Activated T-helper 1 cell treated with anti-CD3 and anti-CD28 coated beads, Interleukin-12 subunit alpha, Interleukin-12 subunit beta, Interleukin-2, Interleukin-4 antibody, amounts not matched to agents 30 ng/mL and 10 ng/mL and 1 ng/mL, durations not matched to agents 14 hours and 24 hours and 36 hours (primary cell): Measurements from ENCODE around the gene KCNQ1. TPM values are rescaled to one million over a fixed set of nuclear protein-coding genes. Genes with fewer than 3 reads are reported as not detected.

Experiments used
- DNase-seq: peaks from one replicate; pipeline ENCODE4 v3.0.0; 2021; ENCODE audit warnings: low spot score
- H3K27ac Mint-ChIP-seq: one replicate; pipeline ENCODE4 v1.8.0; 2021; ENCODE audit warnings: mild to moderate bottlenecking, mixed read lengths
- H3K27me3 Mint-ChIP-seq: one replicate; pipeline ENCODE4 v1.8.0; 2022; ENCODE audit warnings: mild to moderate bottlenecking, moderate library complexity, mixed read lengths; ENCODE audit not compliant: insufficient read depth
- H3K36me3 Mint-ChIP-seq: one replicate; pipeline ENCODE4 v1.8.0; 2021; ENCODE audit warnings: low read depth, mixed read lengths
- H3K4me1 Mint-ChIP-seq: one replicate; pipeline ENCODE4 v1.8.0; 2021; ENCODE audit warnings: low read depth, mixed read lengths
- H3K4me3 Mint-ChIP-seq: one replicate; pipeline ENCODE4 v1.8.0; 2021; ENCODE audit warnings: mild to moderate bottlenecking, moderate library complexity, mixed read lengths
- H3K9me3 Mint-ChIP-seq: one replicate; pipeline ENCODE4 v1.8.0; 2021; ENCODE audit warnings: mixed read lengths
- intact Hi-C: fragments of 100-400 bp; cut with micrococcal nuclease; formaldehyde crosslinking; loops from one replicate; pipeline ENCODE4 v1.15.1; 2024
- total RNA-seq: library from RNA; stranded (reverse); gene quantifications from 2 replicates; pipeline ENCODE4 v1.2.3, GENCODE V29; 2022

KCNQ1 gene
- total RNA-seq, 1 donor from 2014 or later: 6.4 TPM

DNA sequence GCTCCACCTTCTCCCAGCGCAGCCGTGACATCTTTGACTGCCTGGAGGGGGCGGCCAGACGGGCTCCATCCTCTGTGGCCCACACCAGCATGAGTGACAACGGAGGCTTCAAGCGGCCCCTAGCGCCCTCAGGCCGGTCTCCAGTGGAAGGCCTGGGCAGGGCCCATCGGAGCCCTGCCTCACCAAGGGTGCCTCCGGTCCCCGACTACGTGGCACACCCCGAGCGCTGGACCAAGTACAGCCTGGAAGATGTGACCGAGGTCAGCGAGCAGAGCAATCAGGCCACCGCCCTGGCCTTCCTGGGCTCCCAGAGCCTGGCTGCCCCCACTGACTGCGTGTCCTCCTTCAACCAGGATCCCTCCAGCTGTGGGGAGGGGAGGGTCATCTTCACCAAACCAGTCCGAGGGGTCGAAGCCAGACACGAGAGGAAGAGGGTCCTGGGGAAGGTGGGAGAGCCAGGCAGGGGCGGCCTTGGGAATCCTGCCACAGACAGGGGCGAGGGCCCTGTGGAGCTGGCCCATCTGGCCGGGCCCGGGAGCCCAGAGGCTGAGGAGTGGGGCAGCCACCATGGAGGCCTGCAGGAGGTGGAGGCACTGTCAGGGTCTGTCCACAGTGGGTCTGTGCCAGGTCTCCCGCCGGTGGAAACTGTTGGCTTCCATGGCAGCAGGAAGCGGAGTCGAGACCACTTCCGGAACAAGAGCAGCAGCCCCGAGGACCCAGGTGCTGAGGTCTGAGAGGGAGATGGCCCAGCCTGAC lies 41.7 kb upstream of the KCNQ1 start:
- peak overlapping the region; percentile 92 for H3K4me3 Mint-ChIP-seq
- H3K4me1 Mint-ChIP-seq: no peaks in the 10 kb centered on the region
- no peak overlapping the region for H3K27ac Mint-ChIP-seq
- intact Hi-C loops: loop anchor here (5.0 kb wide), 1 partner anchor 551 kb away; the partner anchor contains the start of gene LSP1
- peaks cover 6% of the 10 kb centered on the region for H3K36me3 Mint-ChIP-seq
- no peaks in the 10 kb centered on the region for H3K27me3 Mint-ChIP-seq
- no peaks in the 10 kb centered on the region for H3K9me3 Mint-ChIP-seq
- no peak for DNase-seq

DNA sequence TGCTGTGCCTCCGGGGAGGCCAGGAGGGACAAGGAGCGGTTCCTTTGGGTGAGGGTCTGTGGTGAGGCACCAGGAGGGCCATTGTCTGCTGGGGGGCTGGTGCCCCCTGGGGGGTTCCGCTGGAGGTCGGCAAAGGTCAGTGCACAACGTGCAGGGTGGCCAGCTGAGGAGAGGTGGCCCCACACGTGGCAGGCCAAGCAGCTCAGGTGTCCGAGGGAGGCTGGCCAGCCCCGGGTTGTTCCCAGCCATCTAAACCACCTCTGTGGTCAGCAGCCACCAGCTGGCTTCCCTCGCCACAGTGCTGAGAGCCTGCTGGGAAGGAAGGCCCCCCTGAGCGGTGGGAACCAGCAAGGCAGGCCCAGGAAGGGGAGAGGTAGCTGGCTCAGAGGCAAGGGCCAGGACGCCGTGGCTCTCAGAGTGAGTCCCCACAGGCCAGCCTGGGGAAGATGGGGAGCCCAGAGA lies 40.0 kb upstream of the KCNQ1 start:
- H3K27ac Mint-ChIP-seq: no peak overlapping the region

DNA sequence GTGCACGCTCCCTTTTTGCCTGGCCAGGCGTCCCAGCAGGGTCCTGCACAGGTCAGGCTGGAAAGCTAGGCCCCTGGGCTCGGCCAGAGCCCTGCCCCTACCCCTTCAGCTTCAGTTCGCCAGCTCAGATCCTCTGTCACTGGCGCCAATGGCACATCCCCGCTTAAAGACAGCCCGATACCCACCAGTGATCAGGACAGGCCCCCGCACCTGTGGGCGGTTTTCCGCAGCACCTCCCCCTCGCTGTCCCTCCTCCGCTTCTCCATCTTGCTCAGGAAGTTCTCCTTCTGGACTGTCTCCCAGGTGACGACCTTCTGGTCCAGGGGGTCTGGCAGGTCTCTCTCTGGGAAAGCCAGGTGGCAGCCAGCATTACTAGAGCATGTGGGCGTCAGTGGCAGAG lies 38.4 kb upstream of the KCNQ1 start:
- intact Hi-C loops: no loop called here
- no peak overlapping the region for H3K4me3 Mint-ChIP-seq

More for the DNA sequence above, 40.0 kb upstream of the KCNQ1 start:
- intact Hi-C loops: loop anchor here (5.0 kb wide), 1 partner anchor 552 kb away; the partner anchor contains the start of gene LSP1
- H3K9me3 Mint-ChIP-seq: no peaks in the 10 kb centered on the region
- peaks cover 6% of the 10 kb centered on the region for H3K36me3 Mint-ChIP-seq
- no peaks in the 10 kb centered on the region for H3K4me1 Mint-ChIP-seq
- no peak overlapping the region for H3K4me3 Mint-ChIP-seq
- DNase-seq: no peak
- H3K27me3 Mint-ChIP-seq: no peaks in the 10 kb centered on the region

DNA sequence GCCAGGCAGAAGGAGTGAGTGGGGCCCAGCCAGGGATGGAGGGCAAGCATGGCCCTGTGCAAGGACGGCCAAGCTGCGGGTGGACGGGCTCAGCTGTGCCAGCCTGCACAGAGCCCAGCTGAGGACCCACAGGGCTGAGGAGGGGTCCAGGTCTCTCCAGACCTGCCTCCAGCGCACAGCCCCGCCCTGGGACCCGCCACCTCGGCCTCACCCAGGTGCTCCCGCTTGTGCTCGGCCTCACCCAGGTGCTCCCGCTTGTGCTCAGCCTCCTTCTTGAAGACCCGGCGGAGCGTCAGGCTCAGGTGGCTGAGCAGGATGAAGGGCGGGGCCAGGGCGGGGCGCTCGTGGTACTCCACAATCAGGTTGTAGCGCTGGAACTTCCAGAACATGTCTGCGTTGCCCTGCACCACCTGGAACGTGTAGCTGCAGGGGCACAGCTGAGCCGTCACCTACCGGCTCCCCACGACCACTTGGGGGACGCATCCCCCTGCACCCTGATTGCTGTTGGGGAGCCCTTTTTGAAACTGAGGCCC lies 37.9 kb upstream of the KCNQ1 start:
- no peak overlapping the region for H3K27ac Mint-ChIP-seq
- no peak overlapping the region for H3K4me3 Mint-ChIP-seq
- H3K27me3 Mint-ChIP-seq: no peaks in the 10 kb centered on the region
- H3K4me1 Mint-ChIP-seq: no peaks in the 10 kb centered on the region
- no peak for DNase-seq
- peaks cover 3% of the 10 kb centered on the region for H3K36me3 Mint-ChIP-seq
- intact Hi-C loops: no loop called here
- H3K9me3 Mint-ChIP-seq: no peaks in the 10 kb centered on the region

More for the DNA sequence above, 38.4 kb upstream of the KCNQ1 start:
- no peak overlapping the region for H3K27ac Mint-ChIP-seq
- no peak for DNase-seq
- no peaks in the 10 kb centered on the region for H3K27me3 Mint-ChIP-seq
- no peaks in the 10 kb centered on the region for H3K4me1 Mint-ChIP-seq
- peaks cover 3% of the 10 kb centered on the region for H3K36me3 Mint-ChIP-seq
- no peaks in the 10 kb centered on the region for H3K9me3 Mint-ChIP-seq

DNA sequence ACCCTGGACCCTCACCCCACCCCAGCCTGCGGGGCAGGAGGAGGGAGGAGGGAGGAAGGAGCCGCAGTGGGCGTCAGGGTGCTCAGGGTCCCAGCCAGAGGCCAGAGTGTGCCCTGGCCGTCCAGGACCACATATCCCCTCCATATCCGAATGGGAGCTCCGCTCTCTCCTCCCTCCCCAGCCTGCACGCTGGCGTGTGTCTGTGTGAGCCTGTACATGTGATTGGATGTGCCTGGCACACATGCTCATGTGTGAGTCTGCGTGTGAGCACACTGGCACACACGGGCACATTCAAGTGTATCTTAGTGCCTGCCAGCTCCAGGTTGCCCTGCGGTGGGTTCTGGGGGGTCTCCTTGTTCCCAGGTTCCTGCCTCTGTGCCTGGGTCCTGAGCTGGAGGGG lies 36.1 kb upstream of the KCNQ1 start:
- Mint-ChIP-seq H3K27ac (no peak overlapping the region), H3K9me3 (no peaks in the 10 kb centered on the region)

DNA sequence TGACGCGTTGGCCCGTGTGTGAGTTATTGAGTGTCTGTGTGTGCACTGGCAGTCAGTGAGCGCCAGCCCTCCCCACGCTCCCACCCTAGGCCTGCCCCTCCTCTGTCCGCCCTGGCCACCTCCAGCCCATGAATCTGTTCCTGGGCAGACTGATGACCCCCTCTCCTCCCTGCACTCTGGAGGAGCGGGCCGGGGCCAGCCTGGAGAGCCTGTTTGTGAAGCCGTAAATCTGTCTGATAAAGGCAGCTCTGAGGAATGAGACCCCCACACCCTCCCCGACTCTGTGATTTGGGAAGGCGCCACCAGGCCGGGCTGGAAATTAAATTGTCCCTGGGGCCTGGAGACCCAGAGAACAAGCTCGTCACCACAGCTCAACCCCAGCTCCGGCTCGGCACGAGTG lies 35.7 kb upstream of the KCNQ1 start:
- no peak overlapping the region for H3K27ac Mint-ChIP-seq
- H3K36me3 Mint-ChIP-seq: no peaks in the 10 kb centered on the region
- no peak overlapping the region for H3K4me3 Mint-ChIP-seq

More for the DNA sequence above, 36.1 kb upstream of the KCNQ1 start:
- Mint-ChIP-seq H3K36me3 (no peaks in the 10 kb centered on the region), H3K27me3 (no peaks in the 10 kb centered on the region), H3K4me3 (no peak overlapping the region), H3K4me1 (no peaks in the 10 kb centered on the region)
- DNase-seq: no peak
- intact Hi-C loops: no loop called here

GRCh38 chr11:2409611-2410468 lies 35.0 kb upstream of the KCNQ1 start:
- intact Hi-C loops: no loop called here
- no peak for DNase-seq
- no peaks in the 10 kb centered on the region for H3K4me1 Mint-ChIP-seq
- H3K4me3 Mint-ChIP-seq: no peak overlapping the region
- H3K27me3 Mint-ChIP-seq: no peaks in the 10 kb centered on the region
- no peaks in the 10 kb centered on the region for H3K36me3 Mint-ChIP-seq
- H3K27ac Mint-ChIP-seq: no peak overlapping the region
- no peaks in the 10 kb centered on the region for H3K9me3 Mint-ChIP-seq

More for the DNA sequence above, 35.7 kb upstream of the KCNQ1 start:
- Mint-ChIP-seq H3K9me3 (no peaks in the 10 kb centered on the region), H3K27me3 (no peaks in the 10 kb centered on the region), H3K4me1 (no peaks in the 10 kb centered on the region)
- intact Hi-C loops: no loop called here
- DNase-seq: no peak

- H3K4me1 Mint-ChIP-seq: no peaks in the 10 kb centered on the region
- H3K36me3 Mint-ChIP-seq: no peaks in the 10 kb centered on the region
- no peak overlapping the region for H3K27ac Mint-ChIP-seq
- no peaks in the 10 kb centered on the region for H3K27me3 Mint-ChIP-seq
- H3K9me3 Mint-ChIP-seq: no peaks in the 10 kb centered on the region
- intact Hi-C loops: no loop called here
- DNase-seq: no peak
- no peak overlapping the region for H3K4me3 Mint-ChIP-seq
Measured at GRCh38 chr11:2410616-2411015, 34.2 kb upstream of the KCNQ1 start.

DNA sequence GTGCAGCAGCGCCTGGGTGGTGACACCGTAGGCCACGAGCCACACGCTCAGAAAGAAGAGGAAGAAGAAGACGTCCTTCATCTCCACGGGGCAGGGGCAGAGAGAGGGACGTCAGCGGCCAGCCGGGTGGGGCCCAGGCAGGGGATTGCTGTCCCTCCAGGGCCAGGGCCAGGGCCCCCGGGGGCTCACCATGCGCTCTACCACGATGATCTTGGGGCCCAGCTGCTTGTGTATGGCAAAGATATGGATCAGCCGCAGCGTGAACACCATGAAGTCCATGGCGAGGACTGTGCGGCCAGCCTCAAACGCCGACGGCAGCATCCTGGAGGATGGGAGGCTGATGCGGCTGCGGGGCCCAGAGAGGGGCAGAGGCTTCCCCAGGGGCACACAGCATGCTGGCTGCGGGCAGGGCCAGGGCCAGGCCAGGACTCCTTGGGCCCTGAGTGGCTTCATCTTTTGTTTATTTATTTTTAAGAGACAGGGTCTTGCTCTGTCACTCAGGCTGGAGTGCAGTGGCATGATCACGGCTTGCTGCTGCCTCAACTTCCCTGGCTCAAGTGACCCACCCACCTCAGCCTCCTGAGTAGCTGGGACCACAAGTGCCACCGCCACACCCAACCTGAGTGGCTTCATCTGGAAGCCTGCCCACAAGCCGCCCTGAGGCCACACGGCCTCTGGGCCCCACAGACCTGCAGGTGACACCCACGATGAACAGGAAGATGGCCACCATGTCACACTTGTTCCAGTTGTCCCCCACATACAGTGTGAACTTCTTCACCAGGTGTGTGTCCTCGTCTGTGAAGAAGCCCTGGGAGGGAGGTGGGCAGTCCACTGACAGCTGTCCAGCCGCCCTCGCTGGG lies 33.1 kb upstream of the KCNQ1 start:
- Mint-ChIP-seq H3K9me3 (no peaks in the 10 kb centered on the region), H3K36me3 (no peaks in the 10 kb centered on the region), H3K27ac (no peak overlapping the region), H3K27me3 (no peaks in the 10 kb centered on the region), H3K4me1 (no peaks in the 10 kb centered on the region), H3K4me3 (no peak overlapping the region)
- intact Hi-C loops: no loop called here
- DNase-seq: no peak

DNA sequence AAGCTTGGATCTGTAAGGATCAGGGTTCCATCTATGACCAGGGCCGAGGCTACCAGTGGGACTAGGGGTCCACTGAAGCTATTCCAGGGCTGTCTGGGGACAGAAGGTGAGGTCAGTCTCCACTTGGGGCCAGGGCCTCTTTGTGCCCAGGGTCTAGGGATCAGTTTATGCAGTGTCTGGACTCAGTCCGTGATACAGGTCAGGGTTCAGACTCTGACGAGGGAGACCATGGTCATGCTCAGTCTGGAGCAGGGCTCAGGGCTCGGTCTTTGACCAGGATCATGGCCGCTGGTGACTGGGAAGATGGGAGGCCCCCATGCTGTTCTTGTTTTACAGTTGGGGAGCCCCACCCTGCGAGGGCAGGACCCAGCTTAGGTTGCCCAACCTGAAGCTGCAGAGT lies 32.5 kb upstream of the KCNQ1 start:
- intact Hi-C loops: no loop called here
- DNase-seq: no peak
- Mint-ChIP-seq H3K27me3 (no peaks in the 10 kb centered on the region), H3K9me3 (no peaks in the 10 kb centered on the region), H3K36me3 (no peaks in the 10 kb centered on the region), H3K4me1 (no peaks in the 10 kb centered on the region), H3K4me3 (no peak overlapping the region), H3K27ac (no peak overlapping the region)

DNA sequence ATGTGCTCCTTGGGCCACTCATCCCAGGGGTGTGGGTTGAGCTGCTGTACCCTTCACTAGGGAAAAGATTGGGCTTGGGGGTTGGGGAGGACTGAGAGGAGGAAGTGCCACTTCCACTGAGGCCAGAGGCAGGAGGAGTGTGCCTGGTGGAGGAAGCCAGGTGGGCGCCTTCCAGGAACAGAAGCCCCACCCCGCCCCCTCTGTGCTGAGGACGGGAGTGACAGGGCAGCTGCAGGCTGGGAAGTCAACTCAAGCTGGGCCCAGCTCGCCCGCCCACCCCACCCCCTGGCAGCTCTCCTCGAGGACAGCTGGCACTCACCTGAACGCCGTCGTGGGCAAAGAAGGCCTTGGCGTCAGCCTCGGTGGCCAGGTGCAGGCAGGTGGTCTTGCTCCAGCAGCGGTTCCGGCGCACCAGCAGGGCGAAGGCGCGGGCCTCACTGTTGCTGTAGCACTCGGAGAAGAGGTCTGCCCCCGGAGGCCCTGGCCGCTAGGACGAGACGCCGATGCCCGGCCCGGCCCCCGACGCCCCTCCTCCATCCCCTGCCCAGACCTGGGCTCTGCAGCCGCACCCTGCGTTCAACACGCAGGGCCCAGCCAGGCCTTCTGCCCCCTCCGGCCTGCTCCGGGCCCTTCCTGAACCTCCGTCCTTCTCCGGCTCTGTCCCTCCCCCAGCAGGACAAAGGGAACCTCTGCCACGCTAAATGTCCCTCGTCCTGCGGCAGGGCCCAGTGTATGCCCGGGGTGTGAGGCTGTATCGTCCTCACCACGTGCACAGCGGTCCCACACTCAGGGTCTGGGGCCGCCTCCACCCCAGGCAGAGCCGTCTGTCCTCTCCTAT lies 30.8 kb upstream of the KCNQ1 start:
- no peaks in the 10 kb centered on the region for H3K27me3 Mint-ChIP-seq
- no peaks in the 10 kb centered on the region for H3K4me1 Mint-ChIP-seq
- H3K27ac Mint-ChIP-seq: no peak overlapping the region
- DNase-seq: no peak
- no peaks in the 10 kb centered on the region for H3K36me3 Mint-ChIP-seq
- no peak overlapping the region for H3K4me3 Mint-ChIP-seq
- H3K9me3 Mint-ChIP-seq: no peaks in the 10 kb centered on the region
- intact Hi-C loops: no loop called here

GRCh38 chr11:2414616-2415015 lies 30.2 kb upstream of the KCNQ1 start:
- no peaks in the 10 kb centered on the region for H3K27me3 Mint-ChIP-seq
- DNase-seq: no peak
- no peaks in the 10 kb centered on the region for H3K4me1 Mint-ChIP-seq
- no peak overlapping the region for H3K4me3 Mint-ChIP-seq
- no peak overlapping the region for H3K27ac Mint-ChIP-seq
- intact Hi-C loops: no loop called here
- H3K9me3 Mint-ChIP-seq: no peaks in the 10 kb centered on the region
- no peaks in the 10 kb centered on the region for H3K36me3 Mint-ChIP-seq
